GM23248 (cell line): ENCODE data around the gene FOXP2.

ENCODE experiments used
- EZH2 ChIP-seq: fragments of 200-600 bp; sonication (generic); IDR thresholded peaks from 2 replicates; pipeline ENCODE4 v1.6.1; 2018; ENCODE audit warnings: antibody characterized with exemption, mild to moderate bottlenecking; ENCODE audit not compliant: insufficient read depth, poor library complexity, severe bottlenecking
- EZH2phosphoT487 ChIP-seq: fragments of 200-600 bp; sonication (generic); IDR thresholded peaks from 2 replicates; pipeline ENCODE4 v1.6.1; 2018; ENCODE audit warnings: antibody characterized with exemption, moderate library complexity, mild to moderate bottlenecking, low read depth; ENCODE audit not compliant: insufficient read depth

- no peak for TF ChIP-seq EZH2
- no peak for TF ChIP-seq EZH2phosphoT487
These were observed 175.7 kb downstream of the FOXP2 start for GRCh38 chr7:114590298-114590697.
